Myocyte (in vitro differentiated cells): Measurements from ENCODE around the gene NAA16. TPM values are rescaled to one million over a fixed set of nuclear protein-coding genes. Genes with fewer than 3 reads are reported as not detected.
"Not testable (repeated sequence)": the region's sequence is repeated elsewhere in the genome, so short reads cannot be mapped to it uniquely, and the experiment has no call there.

Experiments
- DNase-seq: peaks from one replicate; pipeline ENCODE4 v3.0.0-alpha.2; 2012; ENCODE audit warnings: low read depth
- total RNA-seq: library from RNA; depleted of rRNA; stranded (reverse); fragments of >200 nt; gene quantifications from 2 replicates; pipeline ENCODE4 v1.2.3, GENCODE V29; 2014

NAA16 gene
- total RNA-seq, 1 donor from 2014 or later = 6.9 TPM

DNA sequence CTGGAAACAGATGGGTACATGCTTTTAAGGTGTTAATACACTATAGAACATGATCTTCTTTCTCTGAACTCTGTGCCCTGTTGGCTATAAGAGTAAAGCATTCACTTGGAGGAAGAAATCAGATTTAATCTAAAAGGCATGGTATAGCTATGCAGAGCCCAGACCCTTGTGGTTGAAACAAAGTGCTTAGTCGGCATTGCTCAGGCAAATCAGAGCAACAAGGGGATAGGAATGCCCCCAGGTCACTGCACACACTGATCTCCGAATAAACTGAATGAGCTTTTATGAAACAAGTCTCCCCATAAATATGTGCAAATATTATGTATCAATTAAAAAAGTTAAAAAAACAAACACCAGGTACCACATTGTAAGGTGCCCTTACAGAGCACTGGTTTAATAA is 94.3 kb downstream of the NAA16 start:
- no peak for DNase-seq

DNA sequence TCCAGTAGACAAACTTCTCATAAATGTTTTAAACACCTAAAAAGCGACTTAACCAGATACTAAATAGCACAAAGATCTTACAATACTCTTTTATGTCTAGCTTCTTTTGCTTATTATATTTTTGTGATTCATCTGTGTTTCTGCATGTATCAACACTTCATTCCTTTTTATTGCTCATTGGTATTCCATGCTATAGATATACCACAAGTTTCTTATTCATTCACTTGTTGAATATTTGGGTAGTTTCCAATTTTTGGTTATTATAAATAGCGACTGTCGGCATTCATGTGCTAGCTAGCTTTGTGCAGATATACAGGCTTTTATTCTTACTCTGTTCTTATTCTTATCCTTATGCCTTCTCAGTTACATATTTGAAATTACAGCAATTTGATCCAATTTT is 96.3 kb downstream of the NAA16 start:
- no peak for DNase-seq

DNA sequence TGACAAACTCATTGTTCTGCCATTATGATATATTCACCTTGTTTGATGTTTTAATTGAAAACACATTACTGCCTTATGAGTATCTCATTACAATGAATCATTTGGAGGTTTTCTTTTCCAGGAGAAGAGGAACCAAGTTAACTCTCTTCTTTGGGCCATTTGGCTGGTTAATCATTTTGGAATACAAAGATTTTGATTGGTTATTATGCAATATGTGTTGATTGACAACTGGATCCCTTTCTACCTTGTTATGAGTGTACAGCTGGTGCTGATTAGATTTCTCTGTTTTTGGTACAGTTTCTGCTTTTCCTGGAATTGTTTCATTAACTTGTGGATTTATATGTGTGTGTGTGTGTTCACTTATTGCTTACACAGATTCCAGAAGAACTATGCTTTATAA is 97.1 kb downstream of the NAA16 start:
- no peak for DNase-seq

DNA sequence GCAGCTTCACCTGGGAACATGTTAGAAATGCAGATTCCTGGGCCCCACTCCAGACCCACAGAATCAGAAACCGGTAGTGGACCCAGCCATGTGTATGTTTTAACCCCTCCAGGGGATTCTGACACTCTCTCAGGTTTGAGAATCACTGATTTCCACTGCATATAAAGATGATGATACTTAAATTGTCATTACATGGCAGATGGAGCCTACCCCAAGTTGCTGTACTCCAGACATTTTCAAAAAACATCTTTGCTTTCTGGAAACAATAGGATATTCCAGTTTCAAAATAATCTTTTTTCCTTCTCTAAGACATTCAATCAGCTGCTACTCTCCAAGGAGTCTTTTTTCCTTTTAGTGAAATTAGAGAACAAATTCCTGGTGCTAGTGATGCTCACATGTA is 97.7 kb downstream of the NAA16 start:
- no peak for DNase-seq

DNA sequence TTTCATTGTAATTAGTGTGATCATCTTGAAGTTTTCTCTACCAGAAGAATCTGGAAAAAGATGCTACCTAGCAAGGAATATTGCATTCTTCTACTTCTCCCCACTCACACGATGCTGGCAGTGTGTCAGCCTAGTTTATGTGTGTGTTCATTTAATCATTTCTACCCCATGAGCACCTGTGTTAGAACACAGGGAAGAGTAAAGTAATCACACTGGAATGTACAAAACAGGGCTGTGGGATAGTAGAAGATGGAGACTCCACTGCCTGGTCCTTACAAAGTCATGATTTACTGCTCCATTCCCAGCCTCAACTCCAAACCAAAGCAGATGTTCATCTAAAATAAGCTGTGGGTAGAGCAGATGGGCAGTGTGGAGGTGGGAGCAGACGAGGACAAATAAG is 98.5 kb downstream of the NAA16 start:
- DNase-seq = peak; percentile 54

DNA sequence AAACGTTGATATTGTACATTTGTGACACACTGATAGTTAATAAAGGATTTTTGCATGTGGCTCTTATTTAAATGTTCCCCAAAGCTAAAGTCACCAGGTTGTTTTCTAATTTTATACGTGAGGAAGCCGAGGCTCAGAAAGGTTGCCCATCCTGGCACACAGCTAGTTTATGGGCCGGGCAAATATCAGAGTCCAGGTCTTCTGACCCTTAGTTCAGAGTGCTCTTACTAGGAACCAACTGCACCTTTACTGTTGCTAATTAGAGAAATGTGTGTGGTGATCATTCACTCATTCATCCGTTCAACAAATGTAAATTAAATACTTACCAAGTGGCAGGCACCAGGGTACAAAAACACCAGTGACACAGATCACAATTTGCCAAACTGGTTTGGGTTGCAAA is 100.0 kb downstream of the NAA16 start:
- no peak for DNase-seq

DNA sequence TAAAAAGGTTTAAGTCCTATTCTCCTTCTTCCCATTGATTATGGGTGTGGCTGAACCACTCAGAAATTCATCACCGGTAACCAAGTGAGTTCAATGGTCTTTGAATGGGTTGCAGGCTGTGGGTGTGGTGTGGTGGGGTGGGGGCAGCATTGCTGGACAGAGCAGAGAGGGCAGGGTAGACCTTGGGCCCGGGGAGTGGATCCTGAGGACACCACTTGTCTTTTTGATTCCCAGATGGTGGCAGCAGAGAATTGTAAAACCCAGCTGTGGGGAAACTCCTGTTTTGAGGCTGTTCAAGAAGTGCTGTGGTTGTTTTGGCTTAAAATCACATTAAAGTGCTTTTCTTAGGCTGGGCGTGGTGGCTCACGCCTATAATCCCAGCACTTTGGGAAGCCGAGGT is 100.5 kb downstream of the NAA16 start:
- peak; percentile 69 for DNase-seq

DNA sequence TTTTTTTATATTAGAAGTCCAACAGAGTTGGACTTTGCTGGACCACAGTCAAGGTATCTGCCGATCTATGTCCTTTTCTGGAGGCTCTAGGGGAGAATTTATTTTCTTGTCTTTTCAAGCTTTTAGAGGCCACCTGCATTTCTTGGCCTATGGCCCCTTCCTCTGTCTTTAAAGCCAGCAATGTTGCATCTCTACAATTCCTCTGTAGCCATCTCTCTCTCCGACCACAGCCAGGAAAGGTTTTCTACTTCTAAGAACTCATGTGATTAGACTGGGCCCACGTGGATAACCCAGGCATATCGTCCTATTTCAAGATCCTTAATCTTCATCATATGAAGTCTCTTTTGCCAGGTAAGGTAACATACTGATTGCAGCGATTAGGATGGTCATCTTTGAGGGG is 102.8 kb downstream of the NAA16 start:
- no peak for DNase-seq

DNA sequence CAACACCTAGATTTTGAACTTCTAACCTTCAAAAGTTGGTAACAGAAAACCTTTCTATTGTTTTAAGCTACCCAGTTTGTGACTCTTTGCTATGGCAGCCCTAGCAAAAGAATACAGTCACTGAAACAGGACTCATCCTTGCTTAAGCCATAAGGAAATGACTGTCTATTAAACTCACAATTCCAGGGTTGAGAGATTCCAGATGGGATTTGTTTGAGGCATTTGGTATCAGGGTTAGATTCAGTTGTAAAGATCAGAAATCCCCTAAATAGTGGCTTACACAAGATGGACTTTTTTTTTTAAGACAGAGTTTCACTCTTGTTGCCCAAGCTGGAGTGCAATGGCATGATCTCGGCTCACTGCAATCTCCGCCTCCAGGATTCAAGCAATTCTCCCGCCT is 105.2 kb downstream of the NAA16 start:
- no peak for DNase-seq

DNA sequence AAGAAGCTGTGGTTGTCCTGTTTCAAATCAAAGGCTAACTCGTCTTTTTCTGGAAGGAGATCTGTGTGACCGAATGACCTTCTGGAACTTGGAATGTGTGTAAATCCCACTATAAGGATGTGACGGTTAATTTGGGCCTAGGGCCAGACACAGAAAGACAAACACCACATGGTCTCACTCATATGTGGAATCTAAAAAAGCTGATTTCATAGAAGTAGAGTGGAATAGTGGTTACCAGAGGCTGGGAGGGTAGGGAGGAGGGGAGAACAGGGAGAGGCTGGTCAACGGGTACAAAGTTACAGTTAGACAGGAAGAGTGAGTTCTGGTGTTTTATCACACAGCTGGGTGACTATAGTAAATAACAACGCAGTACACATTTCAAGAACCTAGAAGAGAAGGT is 107.0 kb downstream of the NAA16 start:
- peak; percentile 57 for DNase-seq

DNA sequence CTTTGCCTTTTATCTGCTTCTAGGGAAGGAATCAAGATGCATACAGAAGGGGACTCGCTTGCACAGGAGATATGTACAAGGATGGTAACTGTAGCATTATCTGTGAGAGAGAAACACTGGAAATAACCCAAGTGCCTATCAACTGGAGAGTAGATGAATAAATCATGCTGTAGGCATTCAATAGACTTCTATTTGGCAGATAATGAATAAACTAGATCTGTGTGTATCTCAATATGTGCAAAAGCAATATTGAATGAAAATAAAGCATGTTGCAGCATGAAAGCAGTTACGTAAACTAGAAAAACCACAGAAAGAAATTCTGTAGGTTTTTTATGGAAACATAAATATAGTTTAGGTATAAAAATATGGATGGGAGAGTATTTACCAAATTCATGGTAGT is 107.7 kb downstream of the NAA16 start:
- DNase-seq = no peak

DNA sequence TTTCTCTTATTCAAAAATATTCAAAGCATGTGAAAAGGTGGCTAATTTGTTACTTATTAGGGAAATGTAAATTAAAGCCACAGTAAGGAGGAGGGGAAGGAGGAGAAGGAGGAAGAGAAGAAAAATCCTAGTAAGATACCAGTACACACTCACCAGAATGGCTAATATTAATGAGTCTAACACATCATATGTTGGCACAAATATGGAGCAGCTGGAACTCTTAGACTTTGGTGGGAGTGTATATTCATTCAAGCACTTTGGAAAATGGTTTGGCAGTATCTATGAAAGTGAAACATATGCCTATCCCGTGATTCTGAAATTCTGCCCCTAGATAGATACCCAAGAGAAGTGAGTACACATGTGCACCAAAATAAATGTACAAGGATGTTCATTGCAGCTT is 108.1 kb downstream of the NAA16 start:
- no peak for DNase-seq

DNA sequence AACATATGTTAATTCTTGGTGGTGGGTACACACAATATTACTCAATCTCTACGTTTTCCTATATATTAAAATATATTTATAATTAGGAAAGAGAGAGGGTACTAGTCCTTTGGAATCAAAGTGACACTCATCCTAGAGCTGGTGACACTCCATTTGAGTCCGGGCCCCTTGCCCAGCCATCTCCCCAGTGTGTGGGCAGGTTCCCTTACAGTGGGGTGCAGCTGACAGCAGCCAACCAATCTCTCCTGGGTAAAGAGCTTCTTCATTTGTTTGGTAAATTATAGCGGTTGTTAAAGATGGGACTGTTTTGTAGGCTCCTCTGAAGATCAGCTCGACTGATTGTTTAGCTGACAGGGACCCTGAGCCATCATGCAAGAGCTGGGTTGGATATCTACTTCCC is 109.1 kb downstream of the NAA16 start:
- DNase-seq = no peak

DNA sequence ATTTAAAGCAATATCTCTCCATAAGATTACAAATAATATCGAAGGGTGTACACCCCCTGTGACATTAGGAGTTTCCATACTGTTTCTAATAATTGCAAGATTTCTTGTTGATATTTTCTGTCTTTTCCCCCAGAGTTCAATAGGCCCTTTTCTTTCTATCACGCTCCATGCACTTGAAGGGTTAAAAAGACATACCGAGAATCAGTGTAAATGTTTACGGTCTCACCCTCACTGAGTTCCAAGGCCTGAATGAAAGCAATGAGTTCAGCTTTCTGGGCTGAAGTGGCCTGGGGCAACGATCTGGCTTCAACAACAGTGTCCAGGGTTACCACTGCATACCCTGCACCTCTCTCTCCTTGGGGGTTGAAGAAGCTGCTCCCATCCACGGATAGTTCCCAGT is 110.3 kb downstream of the NAA16 start:
- not testable (repeated sequence) for DNase-seq

DNA sequence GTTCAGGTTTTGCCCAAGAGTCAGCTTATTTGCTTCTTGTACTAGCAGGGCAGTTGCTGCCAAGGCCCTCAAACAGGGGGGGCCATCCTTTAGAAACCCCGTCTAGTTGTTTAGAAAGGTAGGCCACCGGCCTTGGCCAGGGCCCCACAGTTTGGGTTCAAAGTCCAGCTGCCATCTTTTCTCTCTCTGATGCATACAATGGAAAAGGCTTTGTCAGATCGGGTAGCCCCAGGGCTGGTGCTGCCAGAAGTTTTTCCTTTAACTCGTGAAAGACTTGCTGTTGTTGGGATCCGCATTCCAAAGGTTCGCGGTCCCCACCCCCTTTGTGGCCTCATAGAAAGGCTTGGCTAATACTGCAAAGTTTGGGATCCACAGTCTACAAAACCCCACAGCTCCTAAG is 110.9 kb downstream of the NAA16 start:
- not testable (repeated sequence) for DNase-seq

DNA sequence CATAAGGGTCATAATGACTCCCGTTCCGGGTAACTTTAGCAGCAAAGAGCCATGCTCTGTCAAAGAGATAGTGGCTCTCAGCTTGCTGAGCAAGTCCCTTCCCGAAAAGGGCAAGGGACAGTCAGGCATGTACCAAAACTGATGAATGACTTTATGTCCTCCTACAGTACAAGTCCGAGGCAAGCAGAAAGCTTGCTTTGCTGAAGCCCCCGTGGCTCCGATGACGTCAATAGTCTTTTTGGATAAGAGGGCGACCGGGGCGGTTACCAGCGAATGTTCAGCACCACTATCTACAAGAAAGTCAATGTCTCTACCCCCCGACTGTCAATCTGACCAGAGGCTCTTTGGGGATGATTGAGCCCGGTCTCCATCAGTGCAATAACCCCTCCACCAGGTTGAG is 112.2 kb downstream of the NAA16 start:
- not testable (repeated sequence) for DNase-seq

DNA sequence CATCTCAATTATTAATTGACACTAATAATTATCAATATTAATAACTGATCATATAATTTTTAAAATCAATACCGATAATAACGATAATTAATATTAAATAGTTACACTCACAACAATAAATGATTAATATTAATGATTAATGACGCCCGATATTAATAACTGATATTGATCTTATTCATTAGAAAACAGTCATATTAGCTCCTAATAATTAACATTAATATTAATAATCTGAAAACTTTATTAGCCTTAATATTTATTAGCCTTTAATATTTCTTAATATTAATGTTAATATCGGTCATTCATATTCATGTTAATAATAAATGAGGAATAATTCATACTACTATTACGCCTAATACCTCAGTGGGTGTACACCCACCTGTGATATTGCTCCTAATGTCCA is 113.6 kb downstream of the NAA16 start:
- DNase-seq = not testable (repeated sequence)

DNA sequence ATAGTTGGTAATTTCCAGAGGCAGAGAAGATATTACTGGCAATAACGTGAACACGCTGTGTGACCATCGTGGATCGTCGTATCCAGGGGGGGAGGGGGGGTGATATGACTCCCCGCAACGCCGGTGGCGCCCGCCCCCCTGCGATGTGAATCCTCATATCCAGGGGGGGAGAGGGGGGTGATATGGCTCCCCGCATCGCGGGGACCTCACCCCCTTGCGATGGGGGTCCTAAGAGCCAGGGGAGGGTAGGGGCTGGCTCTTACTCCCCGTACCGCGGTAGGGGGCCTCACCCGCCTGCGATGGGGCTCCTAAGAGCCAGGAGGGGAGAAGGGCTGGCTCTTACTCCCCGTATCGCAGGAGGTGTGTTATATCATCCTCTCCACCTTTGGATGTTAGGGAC is 115.0 kb downstream of the NAA16 start:
- no peak for DNase-seq

Other genes with a start within 250 kb of the NAA16 start
- gene WBP4, start 249.8 kb upstream of the NAA16 start, total RNA-seq = 9.9 and 12.1 TPM in 2 replicates
- gene KBTBD6, start 178.5 kb upstream of the NAA16 start, total RNA-seq = 9.9 and 10.5 TPM in 2 replicates
- 7.7 and 8.1 TPM in 2 replicates for gene KBTBD7, start 116.7 kb upstream of the NAA16 start, total RNA-seq
- 8.8 and 10.1 TPM in 2 replicates for gene MTRF1, start 47.7 kb upstream of the NAA16 start, total RNA-seq
- gene RGCC, start 146.3 kb downstream of the NAA16 start, total RNA-seq = 7.4 TPM in 1 of 2 replicates, not detected in the other